GM19452 (cell line): ENCODE results near the gene RBM33.

Source experiments
- ATAC-seq: cut with Tn5 transposase; IDR thresholded peaks from one replicate; pipeline ENCODE4 v1.9.1; 2021; ENCODE audit not compliant: unreplicated experiment

The RBM33 gene

GRCh38 chr7:155717010-155717744, 72.7 kb downstream of the RBM33 start:
- no peak for ATAC-seq

DNA sequence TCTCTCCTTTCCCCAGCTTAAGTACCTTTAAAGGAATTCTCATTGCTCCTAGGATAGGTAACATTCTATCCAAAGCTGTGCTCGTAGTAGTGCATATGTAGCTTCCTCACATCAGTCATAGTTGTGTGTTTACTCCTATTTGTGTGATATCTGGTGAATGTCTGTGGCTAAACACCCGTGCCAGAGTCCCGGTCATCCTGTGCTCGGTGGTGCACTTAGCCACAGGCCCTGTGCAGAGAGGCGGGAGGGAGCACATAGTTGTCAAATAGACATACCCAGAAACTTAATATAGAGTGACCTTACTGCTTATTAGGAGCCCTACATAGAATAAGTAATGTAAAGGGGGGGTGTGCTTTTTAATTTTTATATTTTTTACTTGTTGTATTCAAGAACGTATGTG, 76.6 kb downstream of the RBM33 start:
- ATAC-seq, result peak; percentile 37

GRCh38 chr7:155722118-155722517, 77.7 kb downstream of the RBM33 start:
- peak; percentile 68 for ATAC-seq

- no peak for ATAC-seq
Measured at GRCh38 chr7:155722936-155723335, 78.5 kb downstream of the RBM33 start.

DNA sequence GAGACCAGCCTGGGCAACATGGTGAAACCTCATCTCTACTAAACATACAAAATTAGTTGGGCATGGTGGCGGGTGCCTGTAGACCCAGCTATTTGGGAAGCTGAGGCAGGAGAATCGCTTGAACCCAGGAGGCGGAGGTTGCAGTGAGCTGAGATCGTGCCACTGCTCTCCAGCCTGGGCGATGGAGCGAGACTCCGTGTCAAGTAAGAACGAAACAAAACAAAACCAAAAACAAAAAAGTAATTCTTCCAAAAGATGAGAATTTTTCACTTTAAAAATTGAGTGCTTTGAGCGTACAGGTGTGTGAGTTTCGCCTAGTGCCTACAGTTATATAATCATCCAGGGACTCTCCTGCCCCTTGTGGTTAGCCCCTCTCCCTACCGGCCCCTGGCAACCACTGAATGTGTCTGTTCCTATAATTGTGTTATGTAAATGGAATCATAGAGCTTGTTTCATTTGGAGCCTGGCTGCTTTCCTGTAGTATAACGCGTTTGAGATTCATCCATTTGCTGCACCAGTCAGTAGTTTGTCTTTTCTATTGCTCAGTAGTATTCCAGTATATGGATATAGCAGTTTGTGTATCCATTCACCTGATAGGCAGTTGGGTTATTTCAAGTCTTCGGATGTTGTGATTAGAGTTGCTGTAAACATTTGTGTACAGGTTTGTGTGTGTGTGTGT, 80.0 kb downstream of the RBM33 start:
- no peak for ATAC-seq

GRCh38 chr7:155725006-155725355, 80.5 kb downstream of the RBM33 start:
- ATAC-seq, result no peak

DNA sequence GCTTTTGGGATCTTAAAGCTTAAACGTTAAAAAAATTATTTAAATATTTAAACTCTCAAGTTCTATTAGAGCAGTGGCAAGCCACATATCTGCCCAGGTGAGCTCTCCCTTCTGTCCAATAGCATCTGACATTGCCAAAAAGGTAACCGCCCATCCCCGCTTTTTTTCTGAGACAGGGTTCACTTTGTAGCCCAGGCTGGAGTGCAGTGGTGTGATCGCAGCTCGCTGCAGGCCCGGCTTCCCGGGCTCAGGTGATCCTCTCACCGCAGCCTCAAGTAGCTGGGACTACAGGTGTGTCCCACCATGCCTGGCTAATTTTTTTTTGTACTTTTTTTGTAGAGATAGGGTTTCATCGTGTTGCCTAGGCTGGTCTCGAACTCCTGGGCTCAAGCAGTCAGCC, 83.2 kb downstream of the RBM33 start:
- no peak for ATAC-seq

DNA sequence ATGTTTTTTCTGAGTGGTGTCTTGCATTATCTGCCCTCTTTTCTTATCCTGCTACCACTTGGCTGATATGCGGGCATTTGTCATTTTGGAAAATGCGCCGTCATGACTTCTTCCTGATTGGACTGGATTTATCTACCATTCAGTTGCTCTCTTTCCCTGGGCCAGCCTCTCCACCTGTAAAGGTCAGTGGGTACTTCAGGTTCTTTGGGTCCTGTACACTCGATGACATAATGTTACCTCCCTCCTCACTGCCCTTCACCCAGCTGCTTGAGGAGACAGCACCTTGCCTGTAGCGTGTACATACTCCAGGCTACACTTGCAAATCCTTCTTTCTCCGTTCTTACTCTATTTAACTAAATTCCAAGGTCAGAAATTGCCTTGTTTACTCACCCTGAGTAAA, 83.7 kb downstream of the RBM33 start:
- ATAC-seq, result no peak

- ATAC-seq, result no peak
Measured at GRCh38 chr7:155729847-155730246, 85.4 kb downstream of the RBM33 start.

- ATAC-seq, result no peak
Measured at GRCh38 chr7:155731380-155731779, 86.9 kb downstream of the RBM33 start.

DNA sequence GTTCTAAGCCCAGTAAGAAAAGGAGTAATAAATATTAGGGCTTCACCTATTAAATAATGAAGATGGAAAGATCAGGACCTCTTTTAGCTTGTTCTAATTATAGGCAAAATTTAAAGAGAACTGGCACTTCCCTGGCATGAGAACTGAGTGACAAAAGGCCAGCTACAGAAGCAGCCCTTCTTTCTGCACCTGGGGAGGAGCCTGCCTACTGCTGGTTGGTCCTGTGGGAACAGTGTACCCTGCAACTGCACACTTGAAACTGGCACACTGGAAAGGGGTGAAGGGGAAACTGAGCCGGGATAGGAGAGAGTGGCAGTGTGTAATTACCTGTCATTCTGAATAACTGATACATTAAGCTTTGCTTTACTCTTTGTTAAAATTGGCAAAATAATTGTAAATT, 87.4 kb downstream of the RBM33 start:
- no peak for ATAC-seq

DNA sequence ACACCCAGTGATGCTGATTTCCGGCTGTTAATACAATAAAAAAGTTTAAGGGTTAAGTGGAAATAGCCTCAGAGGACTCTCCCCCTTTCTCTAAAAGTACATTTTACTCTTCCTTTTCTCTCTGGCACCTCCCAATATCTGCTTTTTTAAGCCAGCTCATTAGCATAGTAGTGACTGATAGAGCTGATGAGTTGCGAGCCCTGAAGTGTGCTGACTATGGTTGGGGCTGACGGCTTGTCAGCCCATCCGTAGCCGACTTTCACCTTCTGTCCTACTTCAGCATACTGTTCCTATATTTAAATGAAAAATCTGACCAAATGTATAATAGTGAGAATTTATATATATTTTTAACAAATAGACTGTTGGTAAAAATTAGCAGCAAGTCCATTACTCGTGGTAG, 87.8 kb downstream of the RBM33 start:
- ATAC-seq, result no peak

- no peak for ATAC-seq
Measured at GRCh38 chr7:155733582-155734444, 89.4 kb downstream of the RBM33 start.

GRCh38 chr7:155734445-155734809, 90.0 kb downstream of the RBM33 start:
- no peak for ATAC-seq

- no peak for ATAC-seq
Measured at GRCh38 chr7:155735442-155736115, 91.1 kb downstream of the RBM33 start.

- no peak for ATAC-seq
Measured at GRCh38 chr7:155737590-155737989, 93.1 kb downstream of the RBM33 start.

- no peak for ATAC-seq
Measured at GRCh38 chr7:155738104-155738503, 93.6 kb downstream of the RBM33 start.

GRCh38 chr7:155738652-155739537, 94.4 kb downstream of the RBM33 start:
- ATAC-seq, result no peak

GRCh38 chr7:155739538-155740143, 95.2 kb downstream of the RBM33 start:
- ATAC-seq, result no peak

DNA sequence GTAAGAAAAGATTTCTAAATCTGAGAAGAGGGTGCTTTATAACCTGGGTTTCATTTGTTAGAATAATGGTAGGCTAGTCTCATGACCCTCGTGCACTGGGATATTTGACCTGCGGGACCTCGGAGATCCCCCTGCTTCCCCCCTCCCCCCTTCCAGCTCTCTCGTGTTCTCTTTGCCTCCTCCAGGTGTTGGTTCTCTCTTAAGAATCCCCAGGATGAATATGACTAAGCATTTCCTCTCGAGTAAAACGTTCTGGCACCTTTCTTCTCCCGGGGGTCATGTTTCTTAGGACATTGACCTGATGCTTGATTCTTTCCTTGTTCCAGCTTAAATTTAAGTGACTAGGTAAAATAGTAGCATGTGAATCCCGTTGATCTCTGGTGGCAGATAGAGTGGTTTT, 96.6 kb downstream of the RBM33 start:
- no peak for ATAC-seq
